CD14-positive monocyte (primary cell): ENCODE measurements around the gene LIMK2. TPM values are rescaled to one million over a fixed set of nuclear protein-coding genes. Genes with fewer than 3 reads are reported as not detected.

ENCODE experiments used
- DNase-seq, 3 donors: peaks; one replicate each; pipeline ENCODE4 v3.0.0-alpha.2; 2011 to 2022
- H2AFZ ChIP-seq: 2 replicates; pipeline ENCODE4 v1.6.0; 2012; ENCODE audit warnings: mild to moderate bottlenecking, low read depth, low read length, inconsistent platforms; ENCODE audit not compliant: insufficient read depth, poor library complexity, severe bottlenecking
- H3K27ac ChIP-seq, 2 donors: 1 replicate in 1 of 2; 2 replicates in 1 of 2; pipeline ENCODE4 v1.5.1; 2012 to 2013; ENCODE audit warnings: low read length in 2 of 2, control low read depth in 1 of 2, inconsistent platforms in 1 of 2, low read depth in 1 of 2, mild to moderate bottlenecking in 1 of 2
- H3K27me3 ChIP-seq, 2 donors: one replicate each; pipeline versions ENCODE4 v1.6.0 to v1.6.1; 2011 to 2013; ENCODE audit warnings: low read length in 2 of 2; ENCODE audit not compliant: control insufficient read depth in 2 of 2, insufficient read depth in 2 of 2
- H3K36me3 ChIP-seq, 2 donors: replicated peaks in 1 of 2; 1 replicate in 1 of 2; 2 replicates in 1 of 2; pipeline versions ENCODE4 v1.5.1 to v1.6.1; 2012 to 2013; ENCODE audit warnings: low read length in 2 of 2, control low read depth in 1 of 2, inconsistent platforms in 1 of 2, mild to moderate bottlenecking in 1 of 2; ENCODE audit not compliant: insufficient read depth in 2 of 2, control insufficient read depth in 1 of 2
- H3K4me1 ChIP-seq, 2 donors: 1 replicate in 1 of 2; 2 replicates in 1 of 2; pipeline versions ENCODE4 v1.5.1 to v1.6.1; 2012 to 2013; ENCODE audit warnings: low read length in 2 of 2, control low read depth in 1 of 2, inconsistent platforms in 1 of 2, mild to moderate bottlenecking in 1 of 2, moderate library complexity in 1 of 2; ENCODE audit not compliant: insufficient read depth in 2 of 2, control insufficient read depth in 1 of 2
- H3K4me2 ChIP-seq: replicated peaks from 2 replicates; pipeline ENCODE3; 2012; ENCODE audit warnings: low read length, moderate library complexity, mild to moderate bottlenecking; ENCODE audit not compliant: poor library complexity, severe bottlenecking; ENCODE audit errors: extremely low read depth
- H3K4me3 ChIP-seq, 3 experiments: fragments of 200-600 bp in 1 of 3; sonication (generic) in 1 of 3; replicated peaks in 1 of 3; 1 replicate in 2 of 3; 2 replicates in 1 of 3; pipeline ENCODE4 v1.5.1; 2011 to 2013; ENCODE audit warnings: low read length in 3 of 3, mild to moderate bottlenecking in 3 of 3, control low read depth in 2 of 3, low read depth in 2 of 3, inconsistent platforms in 1 of 3, moderate library complexity in 1 of 3
- H3K79me2 ChIP-seq: 2 replicates; pipeline ENCODE4 v1.6.0; 2012; ENCODE audit warnings: mild to moderate bottlenecking, control low read depth, inconsistent platforms, low read length, moderate library complexity; ENCODE audit not compliant: insufficient read depth
- H3K9ac ChIP-seq: 2 replicates; pipeline ENCODE4 v1.6.0; 2017; ENCODE audit warnings: low read length, mild to moderate bottlenecking; ENCODE audit not compliant: insufficient read depth, poor library complexity, severe bottlenecking
- H3K9me3 ChIP-seq, 2 donors: replicated peaks in 1 of 2; 1 replicate in 1 of 2; 2 replicates in 1 of 2; pipeline versions ENCODE4 v1.5.1 to v1.6.1; 2012 to 2013; ENCODE audit warnings: low read length in 2 of 2, control low read depth in 1 of 2; ENCODE audit not compliant: control insufficient read depth in 1 of 2, insufficient read depth in 1 of 2
- H4K20me1 ChIP-seq: 2 replicates; pipeline ENCODE4 v1.6.0; 2012; ENCODE audit warnings: mild to moderate bottlenecking, low read length, control low read depth, moderate library complexity; ENCODE audit not compliant: insufficient read depth
- H3K27ac Mint-ChIP-seq, 7 donors: one replicate each; pipeline ENCODE4 v1.8.0; 2020; ENCODE audit warnings: mild to moderate bottlenecking in 7 of 7, mixed read lengths in 7 of 7, moderate library complexity in 6 of 7, inconsistent platforms in 2 of 7
- H3K27me3 Mint-ChIP-seq, 3 donors: one replicate each; pipeline ENCODE4 v1.8.0; 2021 to 2022; ENCODE audit warnings: low read depth in 3 of 3, mild to moderate bottlenecking in 3 of 3, mixed read lengths in 3 of 3, moderate library complexity in 3 of 3, inconsistent platforms in 1 of 3
- H3K36me3 Mint-ChIP-seq, 2 donors: one replicate each; pipeline ENCODE4 v1.8.0; 2020; ENCODE audit warnings: mixed read lengths in 2 of 2, inconsistent platforms in 1 of 2, mild to moderate bottlenecking in 1 of 2
- H3K4me1 Mint-ChIP-seq: one replicate; pipeline ENCODE4 v1.8.0; 2020; ENCODE audit warnings: mild to moderate bottlenecking, mixed read lengths
- H3K4me3 Mint-ChIP-seq, 2 donors: one replicate each; pipeline ENCODE4 v1.8.0; 2020; ENCODE audit warnings: mild to moderate bottlenecking in 2 of 2, mixed read lengths in 2 of 2, moderate library complexity in 1 of 2
- H3K9me3 Mint-ChIP-seq, 7 donors: one replicate each; pipeline ENCODE4 v1.8.0; 2020 to 2022; ENCODE audit warnings: mixed read lengths in 7 of 7, mild to moderate bottlenecking in 6 of 7, moderate library complexity in 6 of 7, inconsistent platforms in 2 of 7
- WGBS: methylation state at CpG from one replicate; pipeline ENCODE4 v1.1.5; 2013; ENCODE audit warnings: missing lambda C conversion rate; ENCODE audit not compliant: insufficient coverage; 5-methylcytosine and 5-hydroxymethylcytosine counted together
- intact Hi-C, 2 donors: fragments of 100-400 bp; cut with micrococcal nuclease; formaldehyde crosslinking; loops; one replicate each; pipeline versions ENCODE4 v1.15.0 to v1.15.1; 2023
- polyA plus RNA-seq, 3 donors: library from polyadenylated mRNA; depleted of rRNA in 1 of 3; unstranded in 2 of 3; stranded (reverse) in 1 of 3; fragments of 300-500 nt in 2 of 3; fragments of >200 nt in 1 of 3; fragmentation: Illumina TruSeq in 2 of 3; gene quantifications; 1 replicate in 2 of 3; 2 replicates in 1 of 3; pipeline ENCODE4 v1.2.3, GENCODE V29; 2012 to 2021
- TF ChIP-seq, protein P1 (sequence below): fragments of 200-600 bp; IDR thresholded peaks from one replicate; pipeline ENCODE4 v1.8.0; 2022; ENCODE audit warnings: antibody characterized with exemption, mild to moderate bottlenecking

LIMK2 gene
- polyA plus RNA-seq, 3 donors = 5.5 to 14.2 (median 10.1) TPM

DNA sequence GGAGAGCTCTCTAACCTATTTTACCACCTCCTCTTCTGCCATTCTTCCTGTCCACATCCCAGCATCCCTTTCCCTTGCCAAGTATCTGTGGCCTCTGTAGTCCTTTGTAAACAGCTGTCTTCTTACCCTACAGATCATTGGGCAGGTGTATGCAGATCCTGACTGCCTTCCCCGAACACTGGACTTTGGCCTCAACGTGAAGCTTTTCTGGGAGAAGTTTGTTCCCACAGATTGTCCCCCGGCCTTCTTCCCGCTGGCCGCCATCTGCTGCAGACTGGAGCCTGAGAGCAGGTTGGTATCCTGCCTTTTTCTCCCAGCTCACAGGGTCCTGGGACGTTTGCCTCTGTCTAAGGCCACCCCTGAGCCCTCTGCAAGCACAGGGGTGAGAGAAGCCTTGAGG, 62.9 kb downstream of the LIMK2 start:
- peaks cover 0 to 2% (median 0%) of the 10 kb centered on the region in 7 donors for H3K9me3 Mint-ChIP-seq
- H3K79me2 ChIP-seq = no peaks in the 10 kb centered on the region
- H3K4me1 Mint-ChIP-seq = peaks cover 7% of the 10 kb centered on the region
- H3K27me3 ChIP-seq = no peaks in the 10 kb centered on the region
- H2AFZ ChIP-seq = no peak overlapping the region
- peaks cover 65 to 92% of the 10 kb centered on the region in 2 donors for H3K36me3 ChIP-seq
- H3K9ac ChIP-seq = no peak overlapping the region
- peaks cover 74 to 86% of the 10 kb centered on the region in 2 donors for H3K36me3 Mint-ChIP-seq
- peak overlapping the region in 1 of 2 donors; percentile 41 for H3K27ac ChIP-seq
- intact Hi-C loops = loop anchor here in 1 of 2 donors (10.0 kb wide), 2 partner anchors 170 to 510 kb away; partner anchors contain the start of gene SELENOM
- no peak overlapping the region for H3K4me2 ChIP-seq
- no peak for DNase-seq
- peaks cover 3% of the 10 kb centered on the region for H4K20me1 ChIP-seq
- no peaks in the 10 kb centered on the region for H3K9me3 ChIP-seq
- peaks cover 5 to 6% of the 10 kb centered on the region in 2 donors for H3K4me1 ChIP-seq
- peaks cover 0 to 2% (median 2%) of the 10 kb centered on the region in 3 donors for H3K27me3 Mint-ChIP-seq
- no peak overlapping the region for H3K4me3 Mint-ChIP-seq
- 100% methylated on average over 5 of the region's 6 CpGs for WGBS
- no peak overlapping the region for H3K4me3 ChIP-seq
- TF ChIP-seq, protein P1, sequence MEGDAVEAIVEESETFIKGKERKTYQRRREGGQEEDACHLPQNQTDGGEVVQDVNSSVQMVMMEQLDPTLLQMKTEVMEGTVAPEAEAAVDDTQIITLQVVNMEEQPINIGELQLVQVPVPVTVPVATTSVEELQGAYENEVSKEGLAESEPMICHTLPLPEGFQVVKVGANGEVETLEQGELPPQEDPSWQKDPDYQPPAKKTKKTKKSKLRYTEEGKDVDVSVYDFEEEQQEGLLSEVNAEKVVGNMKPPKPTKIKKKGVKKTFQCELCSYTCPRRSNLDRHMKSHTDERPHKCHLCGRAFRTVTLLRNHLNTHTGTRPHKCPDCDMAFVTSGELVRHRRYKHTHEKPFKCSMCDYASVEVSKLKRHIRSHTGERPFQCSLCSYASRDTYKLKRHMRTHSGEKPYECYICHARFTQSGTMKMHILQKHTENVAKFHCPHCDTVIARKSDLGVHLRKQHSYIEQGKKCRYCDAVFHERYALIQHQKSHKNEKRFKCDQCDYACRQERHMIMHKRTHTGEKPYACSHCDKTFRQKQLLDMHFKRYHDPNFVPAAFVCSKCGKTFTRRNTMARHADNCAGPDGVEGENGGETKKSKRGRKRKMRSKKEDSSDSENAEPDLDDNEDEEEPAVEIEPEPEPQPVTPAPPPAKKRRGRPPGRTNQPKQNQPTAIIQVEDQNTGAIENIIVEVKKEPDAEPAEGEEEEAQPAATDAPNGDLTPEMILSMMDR = no peak
- H3K27ac Mint-ChIP-seq = peak overlapping the region in 3 of 7 donors; percentile 54 to 80 (median 72)

- no peak overlapping the region for H3K4me3 ChIP-seq
- Mint-ChIP-seq H3K4me3 (no peak overlapping the region), H3K36me3 (peaks cover 74 to 86% of the 10 kb centered on the region in 2 donors), H3K9me3 (peaks cover 0 to 2% (median 0%) of the 10 kb centered on the region in 7 donors), H3K27ac (no peak overlapping the region), H3K4me1 (peaks cover 4% of the 10 kb centered on the region), H3K27me3 (peaks cover 0 to 2% (median 0%) of the 10 kb centered on the region in 3 donors)
- no peaks in the 10 kb centered on the region for H3K79me2 ChIP-seq
- H3K9me3 ChIP-seq = no peaks in the 10 kb centered on the region
- no peak overlapping the region for H3K4me2 ChIP-seq
- H3K27ac ChIP-seq = no peak overlapping the region
- no peak overlapping the region for H3K9ac ChIP-seq
- no peak overlapping the region for H2AFZ ChIP-seq
- DNase-seq = no peak
- peaks cover 3% of the 10 kb centered on the region for H4K20me1 ChIP-seq
- peaks cover 5 to 6% of the 10 kb centered on the region in 2 donors for H3K4me1 ChIP-seq
- 100% methylated on average over 2 of the region's 5 CpGs for WGBS
- peaks cover 70 to 92% of the 10 kb centered on the region in 2 donors for H3K36me3 ChIP-seq
- TF ChIP-seq, protein P1 = no peak
- H3K27me3 ChIP-seq = no peaks in the 10 kb centered on the region
- intact Hi-C loops = loop anchor here in 1 of 2 donors (10.0 kb wide), 2 partner anchors 171 to 511 kb away; partner anchors contain the start of gene SELENOM
Observed at GRCh38 chr22:31275576-31275975, 63.5 kb downstream of the LIMK2 start.
